Stimulated activated CD8-positive, alpha-beta memory T cell treated with anti-CD3 and anti-CD28 coated beads, Interleukin-15, amount 100 ng/mL, for 1 hour (primary cell): ENCODE results near the gene CMIP.

ENCODE experiments used
- DNase-seq: peaks from one replicate; pipeline ENCODE4 v3.0.0-alpha.2; 2020; ENCODE audit warnings: low read depth

CMIP gene

DNA sequence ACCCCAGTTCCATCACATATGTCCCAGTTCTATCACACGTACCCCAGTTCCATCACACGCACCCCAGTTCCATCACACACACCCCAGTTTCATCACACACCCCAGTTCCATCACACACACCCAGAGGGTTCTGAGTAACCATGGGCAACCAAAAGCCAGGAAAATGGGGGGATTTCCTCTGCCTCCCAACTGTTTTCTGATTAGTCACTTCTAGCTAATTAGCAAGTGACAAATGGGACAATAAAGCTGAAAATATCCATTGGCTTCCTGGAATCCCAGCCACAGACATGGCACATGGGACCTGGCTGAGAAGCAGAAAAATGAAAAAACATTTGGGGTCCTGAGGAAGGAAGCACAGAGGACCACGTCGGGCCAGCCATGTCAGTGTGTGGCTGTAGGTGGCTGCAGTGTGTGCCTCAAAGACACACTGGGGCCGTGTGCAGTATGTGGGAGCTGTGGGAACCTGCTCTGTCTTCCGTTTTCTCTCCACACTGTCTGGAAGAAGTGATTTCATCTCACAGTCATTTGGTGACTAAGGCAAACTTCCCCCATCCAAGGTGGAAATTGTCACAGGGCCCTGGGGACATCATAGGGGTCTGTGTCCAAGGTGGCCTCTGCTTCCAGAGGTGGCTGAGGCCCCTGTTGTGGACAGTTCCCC lies 106.7 kb downstream of the CMIP start:
- no peak for DNase-seq

GRCh38 chr16:81551821-81552304 lies 107.3 kb downstream of the CMIP start:
- no peak for DNase-seq

DNA sequence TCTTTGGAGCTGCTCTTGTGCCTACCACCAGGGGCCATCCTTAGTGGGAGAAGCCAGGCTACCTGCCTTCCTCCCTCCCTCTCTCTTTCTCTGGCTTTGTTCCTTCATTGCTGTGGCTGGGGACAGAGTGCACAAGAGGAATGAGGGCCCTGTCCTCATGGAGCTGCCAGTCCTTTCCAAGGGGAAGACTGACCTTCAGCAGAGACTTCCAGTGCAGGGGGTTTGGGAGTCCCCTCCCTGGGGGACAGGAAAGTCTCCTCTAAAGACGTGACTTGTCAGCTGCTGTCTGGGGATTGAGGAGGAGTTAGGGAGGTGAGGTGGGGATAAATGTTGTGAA lies 108.1 kb downstream of the CMIP start:
- DNase-seq: no peak

DNA sequence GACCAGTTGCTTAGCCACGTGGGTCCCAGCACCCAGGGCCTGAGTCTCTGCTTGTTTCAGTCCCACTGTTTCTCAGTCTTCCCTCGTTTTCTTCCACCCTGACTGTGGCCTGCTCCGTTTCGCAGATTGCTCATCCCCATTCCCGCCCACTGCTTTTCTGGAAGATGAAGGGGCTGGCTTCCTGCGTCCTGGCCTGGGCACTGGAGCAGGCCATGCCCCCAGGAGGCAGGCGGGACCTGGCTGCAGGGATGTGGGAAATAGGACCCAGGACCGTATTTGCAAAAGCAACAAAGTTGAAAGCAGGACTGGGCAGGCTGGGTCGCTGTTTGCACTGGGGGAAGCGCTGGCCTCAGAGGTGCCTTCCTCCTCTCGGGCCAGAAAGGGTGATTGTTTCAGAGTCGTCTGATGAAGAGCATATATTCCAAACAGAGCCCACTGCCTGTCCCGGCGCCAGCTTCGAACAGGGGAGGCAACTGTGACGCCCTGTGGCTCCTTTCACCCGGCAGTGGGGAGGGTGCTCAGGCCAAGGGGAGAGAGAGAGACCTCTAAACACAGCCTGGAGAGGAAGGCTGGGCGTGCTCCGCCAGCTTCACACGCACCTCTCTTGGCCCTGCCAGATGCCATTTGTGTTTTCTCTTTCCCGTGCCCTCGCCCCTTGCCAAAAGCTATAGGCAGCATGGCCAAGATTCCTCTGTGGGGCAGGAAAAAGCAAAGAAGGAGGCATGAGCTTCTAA lies 108.6 kb downstream of the CMIP start:
- DNase-seq: no peak

DNA sequence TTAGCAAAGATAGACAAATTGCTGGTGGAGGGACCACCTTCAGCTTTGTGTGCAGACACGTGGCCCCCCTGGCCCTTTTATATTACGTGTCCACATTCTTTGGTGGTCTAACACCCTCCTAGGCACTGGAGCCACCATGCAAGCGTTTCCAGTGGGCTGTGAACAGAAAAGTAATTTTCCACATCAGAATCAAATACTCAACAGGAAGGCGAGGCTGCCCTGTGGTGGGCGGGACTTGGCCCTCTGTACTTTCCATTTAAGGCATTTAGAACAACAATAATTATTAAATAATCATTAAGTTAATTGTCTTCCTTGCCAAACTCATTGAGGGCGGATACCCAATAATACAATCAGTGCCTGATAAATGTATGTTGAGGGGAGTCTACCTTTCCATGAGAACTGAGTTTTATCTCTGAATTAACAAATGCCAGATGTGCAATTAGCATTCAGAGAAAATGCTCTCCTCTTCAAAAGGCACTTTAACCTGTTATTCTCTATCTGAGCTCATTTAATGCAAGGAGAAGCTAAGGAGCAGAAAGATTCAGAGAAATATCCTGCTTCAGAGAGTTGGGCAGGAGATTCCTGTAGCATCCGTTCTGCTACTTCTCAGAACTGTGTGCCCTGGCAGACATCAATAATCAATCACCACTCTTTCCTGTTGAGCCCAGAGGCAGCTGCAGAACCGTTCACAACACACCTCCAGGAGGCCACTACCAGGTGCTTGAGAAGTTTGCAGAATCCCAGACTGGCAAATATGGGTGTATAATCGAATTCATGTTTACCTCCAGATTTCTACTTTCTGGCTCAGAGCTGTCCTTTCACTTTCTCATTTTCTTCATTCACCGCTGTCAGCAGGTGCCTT lies 109.4 kb downstream of the CMIP start:
- no peak for DNase-seq

- DNase-seq: no peak
These were observed 110.4 kb downstream of the CMIP start for GRCh38 chr16:81554979-81555378.

- DNase-seq: no peak
These were observed 111.1 kb downstream of the CMIP start for GRCh38 chr16:81555660-81556059.

- DNase-seq: no peak
These were observed 112.2 kb downstream of the CMIP start for GRCh38 chr16:81556715-81557284.

DNA sequence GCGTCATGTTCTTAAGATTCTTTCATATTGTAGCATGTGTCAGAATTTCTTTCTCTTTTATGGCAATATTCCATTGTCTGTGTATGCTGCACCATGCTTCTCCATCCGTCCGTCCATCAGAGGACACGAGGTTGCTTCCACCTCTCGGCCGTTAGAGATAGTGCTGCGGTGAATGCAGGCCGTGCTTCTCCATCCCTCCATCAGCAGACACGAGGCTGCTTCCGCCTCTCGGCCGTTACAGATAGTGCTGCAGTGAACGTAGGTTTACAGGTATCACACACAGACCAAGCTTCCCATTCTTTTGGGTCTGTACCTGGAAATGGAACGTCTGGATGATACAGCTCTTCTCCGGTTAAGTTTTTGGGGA lies 113.5 kb downstream of the CMIP start:
- DNase-seq: no peak

- DNase-seq: no peak
These were observed 114.0 kb downstream of the CMIP start for GRCh38 chr16:81558444-81559175.

- no peak for DNase-seq
These were observed 116.5 kb downstream of the CMIP start for GRCh38 chr16:81560979-81561657.

DNA sequence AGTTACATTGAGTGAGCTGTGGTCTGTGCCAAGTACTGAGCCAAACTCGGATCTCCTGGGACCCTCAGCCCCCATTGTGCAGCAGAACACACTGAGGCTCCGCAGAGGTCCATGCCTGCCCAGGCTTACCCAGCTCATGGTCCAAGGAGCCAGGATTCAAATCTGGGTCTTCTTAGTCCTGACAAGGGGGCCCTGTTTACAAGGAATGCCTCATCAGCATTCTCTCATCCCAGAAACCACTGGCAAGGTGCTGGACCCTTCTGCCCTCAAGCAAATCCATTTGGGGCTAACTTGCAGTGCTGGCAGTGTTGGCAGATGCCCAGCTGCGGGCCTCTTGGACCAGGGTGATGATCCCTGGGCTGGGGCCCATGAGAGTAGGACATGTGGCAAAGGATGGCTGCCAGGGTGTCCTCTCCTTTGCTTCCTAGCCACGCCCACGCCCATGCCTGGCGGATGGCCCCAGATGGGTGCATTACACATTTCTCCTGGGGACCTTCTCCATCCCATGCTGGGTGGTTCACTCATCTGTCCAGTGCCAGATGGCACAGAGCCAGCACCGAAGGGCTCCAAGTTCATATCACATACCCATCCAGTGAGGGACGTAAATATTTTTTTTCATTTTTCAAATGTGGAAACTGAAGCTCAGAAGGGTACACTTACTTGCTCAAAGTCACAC lies 117.7 kb downstream of the CMIP start:
- no peak for DNase-seq

DNA sequence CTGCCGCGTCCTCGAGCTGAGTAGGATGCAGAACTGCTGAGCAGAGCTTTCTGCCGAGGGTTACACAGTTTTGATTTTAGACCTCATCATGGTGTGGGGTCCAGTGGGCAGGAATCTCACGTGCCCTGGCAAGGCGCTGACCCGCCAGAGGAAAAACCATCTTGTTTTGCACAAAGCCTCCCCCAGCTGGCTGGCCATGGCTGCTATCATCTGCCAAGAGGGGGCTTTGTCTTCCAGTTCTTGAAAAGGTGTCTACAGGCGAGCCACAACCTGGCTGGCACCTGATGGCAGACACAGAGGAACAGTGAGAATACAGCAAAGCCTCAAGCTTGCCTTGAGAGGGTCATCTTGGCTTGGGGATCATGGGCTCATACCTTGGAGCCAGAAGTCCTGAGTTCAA lies 118.3 kb downstream of the CMIP start:
- no peak for DNase-seq

DNA sequence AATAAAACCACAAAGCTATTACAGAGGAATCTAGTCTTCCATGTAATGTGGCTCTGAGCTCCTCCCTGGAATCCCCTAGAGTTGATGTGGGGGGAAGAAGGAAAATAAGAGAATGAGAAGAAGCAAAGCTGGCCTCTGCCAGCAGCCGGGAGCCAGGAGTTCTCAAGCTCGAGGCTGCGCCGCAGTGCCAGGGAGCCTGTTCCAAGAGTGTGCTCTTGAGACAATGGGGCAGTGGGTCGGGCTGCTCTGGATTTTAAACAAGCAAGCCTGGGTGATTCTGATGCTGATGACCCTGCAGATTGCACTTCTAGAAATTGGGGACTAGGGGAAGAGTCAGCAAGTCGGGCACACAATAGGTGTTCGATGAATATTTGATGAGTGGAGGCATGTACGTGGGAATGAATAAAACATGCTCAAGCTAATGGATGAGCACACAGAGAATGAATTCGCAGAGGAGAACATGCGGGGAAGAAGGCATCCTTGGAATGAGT lies 119.9 kb downstream of the CMIP start:
- no peak for DNase-seq

DNA sequence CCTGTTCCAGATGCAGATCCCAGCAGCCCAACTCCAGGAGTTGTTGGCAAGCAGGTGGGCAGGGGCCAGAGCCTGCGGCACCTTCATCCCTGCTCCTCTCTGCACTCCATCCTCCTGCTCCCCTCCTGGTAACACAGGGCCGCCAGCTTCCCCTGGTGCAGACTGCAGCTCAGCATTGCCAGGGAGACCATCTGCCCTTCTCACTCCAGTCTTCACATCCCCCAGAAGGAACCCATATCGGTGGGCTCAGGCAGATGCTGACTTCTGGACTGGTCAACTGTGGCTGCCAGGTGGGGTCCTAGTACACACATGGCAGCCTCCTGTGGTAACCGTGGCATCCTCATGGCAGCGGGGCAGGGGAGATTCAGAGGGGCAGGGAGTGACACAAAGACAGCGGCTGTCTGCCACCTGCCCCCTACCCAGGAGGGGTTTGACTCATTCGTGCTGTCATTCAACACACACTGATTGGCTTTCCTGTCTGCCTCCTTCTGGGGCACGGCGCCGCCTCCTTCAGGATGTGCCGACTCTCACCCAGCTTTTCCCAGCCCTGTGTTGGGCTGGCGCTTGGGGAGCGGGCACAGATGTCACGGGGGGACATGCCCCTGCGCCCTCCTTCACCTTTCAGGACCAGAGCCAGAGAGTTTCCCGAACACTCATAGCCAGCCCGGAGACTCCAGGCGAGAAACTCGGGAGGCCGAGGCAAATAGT lies 120.9 kb downstream of the CMIP start:
- DNase-seq: no peak

DNA sequence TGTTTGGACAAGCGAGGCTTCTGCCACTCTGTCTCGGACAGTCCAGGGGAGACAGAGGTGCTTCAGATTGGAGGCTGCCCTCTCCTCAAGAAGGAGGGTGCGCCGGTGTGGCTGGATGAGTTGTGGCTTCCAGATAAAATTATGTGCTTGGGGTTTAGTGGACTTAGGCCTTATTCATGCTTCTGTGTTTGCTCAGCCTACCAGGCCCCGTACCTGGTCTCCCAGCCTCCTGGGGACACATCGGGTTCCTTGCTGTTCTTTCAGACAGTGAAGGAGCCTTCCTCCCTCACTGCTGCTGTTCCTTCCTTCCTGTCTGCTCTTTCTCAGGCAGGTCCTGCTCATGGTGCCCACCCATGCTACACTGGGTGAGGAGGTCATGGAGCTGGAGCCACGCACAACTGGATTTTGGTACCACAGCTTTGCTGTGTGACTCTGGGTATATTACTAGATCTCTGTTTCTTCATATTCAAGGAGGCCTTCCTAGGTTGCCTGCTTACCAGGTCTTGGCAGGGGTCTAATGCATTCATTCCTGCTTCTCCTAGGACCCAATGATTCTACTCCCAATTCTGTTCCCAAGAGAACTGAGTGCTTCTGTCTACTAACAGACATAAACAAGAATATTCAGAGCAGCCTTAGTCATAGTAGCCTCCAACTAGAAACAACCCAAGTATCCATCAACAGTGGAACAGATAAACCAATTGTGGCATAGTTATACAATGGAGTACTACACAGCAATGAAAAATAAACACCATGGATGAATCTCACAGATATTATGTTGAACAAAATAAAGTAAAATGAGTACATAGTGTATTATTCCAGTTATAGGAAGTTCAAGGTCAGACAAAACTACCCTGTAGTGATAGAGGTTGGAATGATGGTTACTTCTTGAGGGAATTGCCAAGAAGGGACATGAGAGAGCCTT lies 121.7 kb downstream of the CMIP start:
- DNase-seq: no peak

- no peak for DNase-seq
These were observed 122.5 kb downstream of the CMIP start for GRCh38 chr16:81567087-81567486.

- DNase-seq: no peak
These were observed 123.6 kb downstream of the CMIP start for GRCh38 chr16:81567987-81568748.
